ENCODE measurements around the gene GMDS.

The GMDS gene

GRCh38 chr6:2030682-2031244 is 214.6 kb downstream of the GMDS start:
- DNase-seq, result no peak

- DNase-seq, result no peak
Measured at GRCh38 chr6:2029952-2030351, 215.5 kb downstream of the GMDS start.

- DNase-seq, result no peak
Measured at GRCh38 chr6:2029130-2029794, 216.1 kb downstream of the GMDS start.

- DNase-seq, result no peak
Measured at GRCh38 chr6:2028457-2029038, 216.9 kb downstream of the GMDS start.

- no peak for DNase-seq
Measured at GRCh38 chr6:2026133-2026532, 219.3 kb downstream of the GMDS start.

GRCh38 chr6:2021713-2022125 is 223.7 kb downstream of the GMDS start:
- no peak for DNase-seq

- no peak for DNase-seq
Measured at GRCh38 chr6:2020909-2021308, 224.5 kb downstream of the GMDS start.

- no peak for DNase-seq
Measured at GRCh38 chr6:2019051-2019450, 226.4 kb downstream of the GMDS start.

- no peak for DNase-seq
Measured at GRCh38 chr6:2016040-2016439, 229.4 kb downstream of the GMDS start.

- DNase-seq, result no peak
Measured at GRCh38 chr6:2008383-2008976, 236.9 kb downstream of the GMDS start.

GRCh38 chr6:2007165-2007564 is 238.2 kb downstream of the GMDS start:
- DNase-seq, result no peak

- no peak for DNase-seq
Measured at GRCh38 chr6:2004888-2005287, 240.5 kb downstream of the GMDS start.

- DNase-seq, result no peak
Measured at GRCh38 chr6:2000962-2001361, 244.4 kb downstream of the GMDS start.

- no peak for DNase-seq
Measured at GRCh38 chr6:1997702-1998101, 247.7 kb downstream of the GMDS start.

- DNase-seq, result no peak
Measured at GRCh38 chr6:1995636-1996035, 249.8 kb downstream of the GMDS start.

- DNase-seq, result no peak
Measured at GRCh38 chr6:1993042-1993441, 252.4 kb downstream of the GMDS start.

GRCh38 chr6:1991332-1991878 is 254.0 kb downstream of the GMDS start:
- DNase-seq, result no peak

GRCh38 chr6:1988843-1989242 is 256.6 kb downstream of the GMDS start:
- no peak for DNase-seq

GRCh38 chr6:1987640-1988039 is 257.8 kb downstream of the GMDS start:
- DNase-seq, result no peak

- no peak for DNase-seq
Measured at GRCh38 chr6:1986454-1987243, 258.8 kb downstream of the GMDS start.

- no peak for DNase-seq
Measured at GRCh38 chr6:1984346-1984994, 260.9 kb downstream of the GMDS start.

GRCh38 chr6:1983850-1984249 is 261.6 kb downstream of the GMDS start:
- no peak for DNase-seq

- DNase-seq, result no peak
Measured at GRCh38 chr6:1972962-1973361, 272.4 kb downstream of the GMDS start.
